SK-N-SH (cell line): ENCODE data around the gene RFX4. TPM values are rescaled to one million over a fixed set of nuclear protein-coding genes. Genes with fewer than 3 reads are reported as not detected.

Experiments used
- CTCF ChIA-PET: fragments of 300-600, 350-600 bp; formaldehyde crosslinking; extraction: SDS; loops from one replicate; lab custom pipeline; 2021; lab: Yijun Ruan, JAX
- POLR2A ChIA-PET: fragments of 350-600 bp; sonication (Branson Sonifier 250); formaldehyde crosslinking; extraction: SDS; loops from one replicate; lab custom pipeline; 2020; ENCODE audit warnings: antibody characterized with exemption, inconsistent platforms; lab: Yijun Ruan, JAX
- DNase-seq: peaks from one replicate; pipeline ENCODE4 v3.0.0; 2012
- H2AFZ ChIP-seq: fragments of 200-600 bp; sonication (generic); 2 replicates; pipeline ENCODE4 v1.8.1; 2016; ENCODE audit warnings: antibody characterized with exemption, mild to moderate bottlenecking, low read depth
- H3F3A ChIP-seq: fragments of 200-600 bp; sonication (generic); replicated peaks from 2 replicates; pipeline ENCODE3; 2016; ENCODE audit warnings: antibody characterized with exemption, mild to moderate bottlenecking; ENCODE audit not compliant: insufficient read depth
- H3K27ac ChIP-seq, 2 experiments: fragments of 200-500 bp in 1 of 2; fragments of 200-600 bp in 1 of 2; sonication (Bioruptor generic) in 1 of 2; sonication (generic), shearing (Covaris generic) in 1 of 2; 2 replicates each; pipeline versions ENCODE4 v1.5.1 to v1.6.1; 2014 to 2016; ENCODE audit warnings: low read depth in 2 of 2, inconsistent platforms in 1 of 2, low read length in 1 of 2, mild to moderate bottlenecking in 1 of 2, mixed read lengths in 1 of 2
- H3K27me3 ChIP-seq: fragments of 200-600 bp; sonication (generic), shearing (Covaris generic); 2 replicates; pipeline ENCODE4 v1.6.1; 2016; ENCODE audit warnings: mixed run types; ENCODE audit not compliant: insufficient read depth
- H3K36me3 ChIP-seq, 2 experiments: fragments of 200-500 bp in 1 of 2; fragments of 200-600 bp in 1 of 2; sonication (Bioruptor generic) in 1 of 2; sonication (generic) in 1 of 2; replicated peaks in 1 of 2; 2 replicates each; pipeline versions ENCODE3 to v1.5.1; 2014 to 2016; ENCODE audit warnings: low read length in 1 of 2, mild to moderate bottlenecking in 1 of 2; ENCODE audit not compliant: insufficient read depth in 2 of 2, control insufficient read depth in 1 of 2
- H3K4me1 ChIP-seq, 2 experiments: fragments of 200-500 bp in 1 of 2; fragments of 200-600 bp in 1 of 2; sonication (Bioruptor generic) in 1 of 2; sonication (generic), shearing (Covaris generic) in 1 of 2; 2 replicates each; pipeline versions ENCODE4 v1.5.1 to v1.6.1; 2014 to 2016; ENCODE audit warnings: low read depth in 1 of 2, low read length in 1 of 2, mixed run types in 1 of 2; ENCODE audit not compliant: insufficient read depth in 2 of 2, control insufficient read depth in 1 of 2
- H3K4me2 ChIP-seq: fragments of 200-600 bp; sonication (generic), shearing (Covaris generic); 2 replicates; pipeline ENCODE4 v1.6.1; 2017; ENCODE audit warnings: mixed run types
- H3K4me3 ChIP-seq, 2 experiments: fragments of 200-500 bp in 1 of 2; fragments of 200-600 bp in 1 of 2; sonication (Bioruptor generic) in 1 of 2; sonication (generic), shearing (Covaris generic) in 1 of 2; 2 replicates each; pipeline versions ENCODE4 v1.5.1 to v1.8.1; 2014 to 2016; ENCODE audit warnings: low read depth in 2 of 2, inconsistent platforms in 1 of 2, low read length in 1 of 2, mild to moderate bottlenecking in 1 of 2, mixed read lengths in 1 of 2, moderate library complexity in 1 of 2
- H3K79me2 ChIP-seq: fragments of 200-600 bp; sonication (generic); 2 replicates; pipeline ENCODE4 v1.8.1; 2017; ENCODE audit warnings: mild to moderate bottlenecking; ENCODE audit not compliant: insufficient read depth
- H3K9ac ChIP-seq: fragments of 200-600 bp; sonication (generic); 2 replicates; pipeline ENCODE4 v1.6.1; 2017; ENCODE audit warnings: mixed run types
- H3K9me2 ChIP-seq: fragments of 200-600 bp; sonication (generic); 2 replicates; pipeline ENCODE4 v1.6.1; 2017; ENCODE audit warnings: mixed run types
- H3K9me3 ChIP-seq: fragments of 200-600 bp; sonication (generic); 2 replicates; pipeline ENCODE4 v1.6.1; 2017; ENCODE audit warnings: mixed run types, mild to moderate bottlenecking, moderate library complexity
- H4K20me1 ChIP-seq: fragments of 200-600 bp; sonication (generic); 2 replicates; pipeline ENCODE4 v1.6.1; 2017; ENCODE audit warnings: mild to moderate bottlenecking, mixed run types; ENCODE audit not compliant: insufficient read depth
- FOXM1 ChIP-seq: IDR thresholded peaks from 2 replicates; pipeline ENCODE4 v1.4.0; 2012; ENCODE audit warnings: low read depth, mild to moderate bottlenecking
- JUND ChIP-seq: IDR thresholded peaks from 2 replicates; pipeline ENCODE4 v1.4.0; 2012
- MEF2A ChIP-seq: IDR thresholded peaks from 2 replicates; pipeline ENCODE4 v1.4.0; 2012; ENCODE audit warnings: low read depth, borderline replicate concordance
- RAD21 ChIP-seq: IDR thresholded peaks from 2 replicates; pipeline ENCODE4 v1.6.1; 2012; ENCODE audit warnings: mild to moderate bottlenecking, low read length
- RXRA ChIP-seq: IDR thresholded peaks from 2 replicates; pipeline ENCODE4 v1.4.0; 2012; ENCODE audit warnings: low read depth, mild to moderate bottlenecking, borderline replicate concordance
- SIN3A ChIP-seq: IDR thresholded peaks from 2 replicates; pipeline ENCODE4 v1.6.1; 2012; ENCODE audit warnings: low read depth, mild to moderate bottlenecking, low read length, moderate library complexity, borderline replicate concordance
- SMC3 ChIP-seq: IDR thresholded peaks from 2 replicates; pipeline ENCODE4 v1.6.1; 2012; ENCODE audit warnings: low read depth, low read length, improper control_type of control experiment
- WGBS: methylation state at CpG from one replicate; pipeline ENCODE4 v1.1.6; 2017; ENCODE audit warnings: low lambda C conversion rate; 5-methylcytosine and 5-hydroxymethylcytosine counted together
- polyA plus RNA-seq, 3 experiments: library from polyadenylated mRNA; depleted of rRNA; stranded (reverse); fragments of >200 nt; gene quantifications; 2 replicates each; pipeline ENCODE4 v1.2.3, GENCODE V29; 2012
- TF ChIP-seq, protein P1 (sequence below): fragments of 150-350 bp; IDR thresholded peaks from 2 replicates; pipeline ENCODE4 v1.6.1; 2017; ENCODE audit warnings: antibody characterized with exemption, low read length, low read depth, borderline replicate concordance
- TF ChIP-seq, protein P2 (sequence below): fragments of 150-350 bp; IDR thresholded peaks from 2 replicates; pipeline ENCODE4 v1.6.1; 2016; ENCODE audit warnings: mild to moderate bottlenecking, low read depth, low read length
- TF ChIP-seq, protein P3 (sequence below): IDR thresholded peaks from 2 replicates; pipeline ENCODE4 v1.4.0; 2012; ENCODE audit warnings: low read depth, borderline replicate concordance
- TF ChIP-seq, protein P4 (sequence below): IDR thresholded peaks from 2 replicates; pipeline ENCODE4 v1.4.0; 2012; ENCODE audit warnings: low read depth

The RFX4 gene
- polyA plus RNA-seq, 1 of the 3 experiments (the other 2 are of a cell fraction), result not detected

DNA sequence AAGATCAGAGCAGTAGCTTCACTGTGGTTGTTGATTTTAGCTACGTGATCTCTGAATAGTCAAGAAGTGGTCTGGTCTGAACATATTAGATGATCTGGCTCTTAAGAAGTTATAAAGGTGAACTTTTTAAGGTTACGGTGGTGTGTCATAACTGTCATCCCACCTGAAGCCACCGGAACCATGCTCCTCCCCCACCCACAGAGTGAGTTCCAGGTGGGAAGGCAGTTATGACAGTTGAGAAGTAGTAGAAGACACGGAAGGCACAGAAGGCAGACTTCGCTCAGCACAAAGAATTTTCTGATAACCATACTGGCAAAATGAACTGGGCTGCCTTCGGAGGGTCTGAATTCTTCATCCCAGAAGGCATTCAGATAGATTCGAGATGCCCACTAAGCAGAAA is 101.7 kb downstream of the RFX4 start:
- Histone ChIP-seq H3K4me3 (no peak overlapping the region), H3K27ac (no peak overlapping the region), H3K27me3 (no peaks in the 10 kb centered on the region), H3K4me2 (no peak overlapping the region), H3K9me3 (no peaks in the 10 kb centered on the region), H3K4me1 (no peaks in the 10 kb centered on the region), H4K20me1 (no peaks in the 10 kb centered on the region), H3K9ac (no peak overlapping the region), H3K36me3 (no peaks in the 10 kb centered on the region), H2AFZ (no peak overlapping the region), H3K79me2 (no peaks in the 10 kb centered on the region), H3F3A (no peaks in the 10 kb centered on the region), H3K9me2 (no peaks in the 10 kb centered on the region)
- TF ChIP-seq, protein P1, sequence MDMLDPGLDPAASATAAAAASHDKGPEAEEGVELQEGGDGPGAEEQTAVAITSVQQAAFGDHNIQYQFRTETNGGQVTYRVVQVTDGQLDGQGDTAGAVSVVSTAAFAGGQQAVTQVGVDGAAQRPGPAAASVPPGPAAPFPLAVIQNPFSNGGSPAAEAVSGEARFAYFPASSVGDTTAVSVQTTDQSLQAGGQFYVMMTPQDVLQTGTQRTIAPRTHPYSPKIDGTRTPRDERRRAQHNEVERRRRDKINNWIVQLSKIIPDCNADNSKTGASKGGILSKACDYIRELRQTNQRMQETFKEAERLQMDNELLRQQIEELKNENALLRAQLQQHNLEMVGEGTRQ, result no peak
- no peak for TF ChIP-seq SIN3A
- POLR2A ChIA-PET, result no interaction called here
- CTCF ChIA-PET, result no interaction called here
- WGBS, result 71% methylated on average over 7 of the region's 7 CpGs
- no peak for DNase-seq

DNA sequence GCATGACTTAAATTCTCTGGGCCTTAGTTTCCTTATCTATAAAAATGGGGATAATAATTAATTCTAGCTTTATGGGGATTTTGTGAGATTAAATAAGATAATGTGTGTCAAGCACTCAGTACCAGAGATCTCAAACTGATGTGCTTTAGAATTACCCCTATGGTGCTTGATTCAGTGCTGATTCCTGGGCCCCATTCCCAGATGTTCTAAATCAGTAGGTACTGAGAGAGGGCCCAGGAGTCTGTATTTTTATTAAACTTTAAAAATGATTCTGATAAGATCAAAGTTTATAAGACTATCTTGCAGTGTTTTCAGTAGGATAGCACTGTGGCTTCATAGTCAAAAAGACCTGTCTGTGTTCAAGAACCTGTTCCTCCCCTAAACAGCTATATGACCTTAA is 102.6 kb downstream of the RFX4 start:
- no peaks in the 10 kb centered on the region for H3K27me3 ChIP-seq
- H3K9me2 ChIP-seq, result no peaks in the 10 kb centered on the region
- POLR2A ChIA-PET, result no interaction called here
- H2AFZ ChIP-seq, result no peak overlapping the region
- no peak for DNase-seq
- H3K9me3 ChIP-seq, result no peaks in the 10 kb centered on the region
- TF ChIP-seq, protein P2, sequence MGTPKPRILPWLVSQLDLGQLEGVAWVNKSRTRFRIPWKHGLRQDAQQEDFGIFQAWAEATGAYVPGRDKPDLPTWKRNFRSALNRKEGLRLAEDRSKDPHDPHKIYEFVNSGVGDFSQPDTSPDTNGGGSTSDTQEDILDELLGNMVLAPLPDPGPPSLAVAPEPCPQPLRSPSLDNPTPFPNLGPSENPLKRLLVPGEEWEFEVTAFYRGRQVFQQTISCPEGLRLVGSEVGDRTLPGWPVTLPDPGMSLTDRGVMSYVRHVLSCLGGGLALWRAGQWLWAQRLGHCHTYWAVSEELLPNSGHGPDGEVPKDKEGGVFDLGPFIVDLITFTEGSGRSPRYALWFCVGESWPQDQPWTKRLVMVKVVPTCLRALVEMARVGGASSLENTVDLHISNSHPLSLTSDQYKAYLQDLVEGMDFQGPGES, result no peak
- TF ChIP-seq, protein P3, sequence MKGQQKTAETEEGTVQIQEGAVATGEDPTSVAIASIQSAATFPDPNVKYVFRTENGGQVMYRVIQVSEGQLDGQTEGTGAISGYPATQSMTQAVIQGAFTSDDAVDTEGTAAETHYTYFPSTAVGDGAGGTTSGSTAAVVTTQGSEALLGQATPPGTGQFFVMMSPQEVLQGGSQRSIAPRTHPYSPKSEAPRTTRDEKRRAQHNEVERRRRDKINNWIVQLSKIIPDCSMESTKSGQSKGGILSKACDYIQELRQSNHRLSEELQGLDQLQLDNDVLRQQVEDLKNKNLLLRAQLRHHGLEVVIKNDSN, result no peak
- TF ChIP-seq SIN3A, result no peak
- TF ChIP-seq FOXM1, result no peak
- TF ChIP-seq, protein P1, result no peak
- no peak for TF ChIP-seq RXRA
- TF ChIP-seq, all 33 proteins: peak for 0
- no peaks in the 10 kb centered on the region for H3K79me2 ChIP-seq
- no peak overlapping the region for H3K9ac ChIP-seq
- no peaks in the 10 kb centered on the region for H3K36me3 ChIP-seq
- H3F3A ChIP-seq, result no peaks in the 10 kb centered on the region
- no peak overlapping the region for H3K4me2 ChIP-seq
- H4K20me1 ChIP-seq, result no peaks in the 10 kb centered on the region
- H3K4me1 ChIP-seq, result no peaks in the 10 kb centered on the region
- CTCF ChIA-PET, result no interaction called here
- no peak overlapping the region for H3K27ac ChIP-seq
- no peak overlapping the region for H3K4me3 ChIP-seq

DNA sequence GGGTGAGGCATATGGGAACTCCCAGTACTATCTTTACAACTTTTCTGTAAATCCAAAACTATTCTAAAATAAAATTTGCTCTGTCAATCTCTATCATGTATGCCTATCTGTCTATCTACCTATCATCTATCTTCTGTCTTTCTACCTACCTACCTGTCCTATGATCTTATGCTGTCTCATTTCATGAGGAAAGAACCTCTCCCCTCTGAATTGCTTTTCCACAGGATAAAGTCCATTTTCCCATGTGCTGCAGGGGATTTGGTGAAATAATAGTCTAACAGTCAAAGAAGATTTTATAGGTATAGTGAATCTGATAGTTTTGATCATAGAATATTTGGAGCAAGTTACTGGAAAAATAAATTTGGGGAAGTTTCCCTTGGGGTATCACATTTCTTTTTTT is 104.9 kb downstream of the RFX4 start:
- ChIA-PET POLR2A (no interaction called here), CTCF (no interaction called here)
- H3K4me2 ChIP-seq, result no peak overlapping the region
- H3K27me3 ChIP-seq, result no peaks in the 10 kb centered on the region
- no peaks in the 10 kb centered on the region for H3K4me1 ChIP-seq
- H3K9me3 ChIP-seq, result no peaks in the 10 kb centered on the region
- H3F3A ChIP-seq, result no peaks in the 10 kb centered on the region
- H4K20me1 ChIP-seq, result no peaks in the 10 kb centered on the region
- H2AFZ ChIP-seq, result no peak overlapping the region
- no peaks in the 10 kb centered on the region for H3K9me2 ChIP-seq
- no peak overlapping the region for H3K27ac ChIP-seq
- no peaks in the 10 kb centered on the region for H3K79me2 ChIP-seq
- no peak overlapping the region for H3K9ac ChIP-seq
- H3K4me3 ChIP-seq, result no peak overlapping the region
- DNase-seq, result no peak
- no peaks in the 10 kb centered on the region for H3K36me3 ChIP-seq
- TF ChIP-seq SMC3, result no peak
- no peak for TF ChIP-seq JUND
- no peak for TF ChIP-seq SIN3A
- TF ChIP-seq FOXM1, result no peak
- no peak for TF ChIP-seq MEF2A
- TF ChIP-seq RAD21, result no peak
- TF ChIP-seq, protein P4, sequence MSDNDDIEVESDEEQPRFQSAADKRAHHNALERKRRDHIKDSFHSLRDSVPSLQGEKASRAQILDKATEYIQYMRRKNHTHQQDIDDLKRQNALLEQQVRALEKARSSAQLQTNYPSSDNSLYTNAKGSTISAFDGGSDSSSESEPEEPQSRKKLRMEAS, result no peak
- TF ChIP-seq, protein P2, result no peak
